MM.1S (cell line): Measurements from ENCODE around the gene CHTF8.

Experiments used
- DNase-seq: peaks from one replicate; pipeline ENCODE4 v3.0.0-alpha.2; 2015
- H2AFZ ChIP-seq: fragments of 300-600 bp; sonication (generic); 2 replicates; pipeline ENCODE4 v1.6.0; 2016; ENCODE audit warnings: antibody characterized with exemption, low read length
- H3F3A ChIP-seq: fragments of 300-600 bp; sonication (generic); 2 replicates; pipeline ENCODE4 v1.6.1; 2016; ENCODE audit warnings: mild to moderate bottlenecking, antibody characterized with exemption, low read length, moderate library complexity, mixed read lengths; ENCODE audit not compliant: insufficient read depth
- H3K27ac ChIP-seq: fragments of 300-600 bp; sonication (generic); 2 replicates; pipeline ENCODE4 v1.5.1; 2016; ENCODE audit warnings: mild to moderate bottlenecking, low read length
- H3K27me3 ChIP-seq: fragments of 300-600 bp; sonication (generic); replicated peaks from 2 replicates; pipeline ENCODE4 v1.6.0; 2016; ENCODE audit warnings: low read length; ENCODE audit not compliant: insufficient read depth
- H3K36me3 ChIP-seq: fragments of 300-600 bp; sonication (generic); replicated peaks from 2 replicates; pipeline ENCODE4 v1.6.1; 2016; ENCODE audit warnings: mild to moderate bottlenecking, low read length, mixed read lengths; ENCODE audit not compliant: insufficient read depth
- H3K4me1 ChIP-seq: fragments of 300-600 bp; sonication (generic); 2 replicates; pipeline ENCODE4 v1.6.1; 2016; ENCODE audit warnings: low read length, mixed read lengths
- H3K4me2 ChIP-seq: fragments of 300-600 bp; sonication (generic); 2 replicates; pipeline ENCODE4 v1.6.0; 2016; ENCODE audit warnings: low read depth, low read length
- H3K4me3 ChIP-seq: fragments of 300-600 bp; sonication (generic); 2 replicates; pipeline ENCODE4 v1.5.1; 2016; ENCODE audit warnings: low read length, mixed read lengths
- H3K79me2 ChIP-seq: fragments of 300-600 bp; sonication (generic); 2 replicates; pipeline ENCODE4 v1.6.1; 2016; ENCODE audit warnings: mixed run types, low read length, mixed read lengths
- H3K9ac ChIP-seq: fragments of 300-600 bp; sonication (generic); 2 replicates; pipeline ENCODE4 v1.6.1; 2016; ENCODE audit warnings: low read length, mixed read lengths
- H3K9me2 ChIP-seq: fragments of 300-600 bp; sonication (generic); replicated peaks from 2 replicates; pipeline ENCODE4 v1.6.1; 2016; ENCODE audit warnings: mild to moderate bottlenecking, low read length, mixed read lengths; ENCODE audit not compliant: insufficient read depth
- H3K9me3 ChIP-seq: fragments of 300-600 bp; sonication (generic); replicated peaks from 2 replicates; pipeline ENCODE4 v1.6.1; 2016; ENCODE audit warnings: mild to moderate bottlenecking, low read length, mixed read lengths; ENCODE audit not compliant: insufficient read depth
- H4K20me1 ChIP-seq: fragments of 300-600 bp; sonication (generic); 2 replicates; pipeline ENCODE4 v1.6.1; 2016; ENCODE audit warnings: mild to moderate bottlenecking, low read length, moderate library complexity, mixed read lengths; ENCODE audit not compliant: insufficient read depth
- CTCF ChIP-seq: fragments of 300-600 bp; sonication (generic); IDR thresholded peaks from 2 replicates; pipeline ENCODE4 v1.5.1; 2016; ENCODE audit warnings: antibody characterized with exemption, low read length, mixed read lengths
- EZH2 ChIP-seq: fragments of 300-600 bp; sonication (generic); optimal IDR thresholded peaks from 2 replicates; pipeline ENCODE3; 2017; ENCODE audit warnings: low read depth, mild to moderate bottlenecking, antibody characterized with exemption, low read length, mixed read lengths
- EZH2phosphoT487 ChIP-seq: fragments of 300-600 bp; sonication (generic); IDR thresholded peaks from 2 replicates; pipeline ENCODE4 v1.6.1; 2018; ENCODE audit warnings: antibody characterized with exemption, low read length

Gene CHTF8

GRCh38 chr16:69169051-69169450, 36.7 kb upstream of the CHTF8 start:
- no peak for TF ChIP-seq EZH2
- no peak for TF ChIP-seq EZH2phosphoT487
- Histone ChIP-seq H3K9me2 (no peaks in the 10 kb centered on the region), H3K4me3 (no peak overlapping the region), H3K27me3 (no peaks in the 10 kb centered on the region), H3K4me1 (no peaks in the 10 kb centered on the region), H4K20me1 (no peaks in the 10 kb centered on the region), H3K4me2 (no peak overlapping the region), H3K9ac (no peak overlapping the region), H3K79me2 (no peaks in the 10 kb centered on the region), H3K9me3 (no peaks in the 10 kb centered on the region), H3K36me3 (peaks cover 11% of the 10 kb centered on the region; the same call in 1 of the 2 replicates), H3F3A (no peaks in the 10 kb centered on the region), H2AFZ (no peak overlapping the region), H3K27ac (no peak overlapping the region)
- no peak for DNase-seq

- H3K27ac ChIP-seq: no peak overlapping the region
- no peaks in the 10 kb centered on the region for H3K79me2 ChIP-seq
- no peaks in the 10 kb centered on the region for H3F3A ChIP-seq
- TF ChIP-seq CTCF (no peak), EZH2phosphoT487 (no peak), EZH2 (no peak)
- H3K4me3 ChIP-seq: no peak overlapping the region
- H2AFZ ChIP-seq: no peak overlapping the region
- H3K27me3 ChIP-seq: no peaks in the 10 kb centered on the region
- no peaks in the 10 kb centered on the region for H4K20me1 ChIP-seq
- no peak overlapping the region for H3K4me2 ChIP-seq
- peaks cover 11% of the 10 kb centered on the region; the same call in 1 of the 2 replicates for H3K36me3 ChIP-seq
- no peak overlapping the region for H3K9ac ChIP-seq
- no peaks in the 10 kb centered on the region for H3K9me2 ChIP-seq
- no peaks in the 10 kb centered on the region for H3K4me1 ChIP-seq
- no peak for DNase-seq
- H3K9me3 ChIP-seq: no peaks in the 10 kb centered on the region
Measured at GRCh38 chr16:69166946-69167930, 34.9 kb upstream of the CHTF8 start.

- Histone ChIP-seq H3K9me3 (no peaks in the 10 kb centered on the region), H3K9ac (no peak overlapping the region), H3K4me2 (no peak overlapping the region), H3K79me2 (no peaks in the 10 kb centered on the region), H3F3A (no peaks in the 10 kb centered on the region), H3K36me3 (peaks cover 11% of the 10 kb centered on the region; the same call in 1 of the 2 replicates), H3K27me3 (no peaks in the 10 kb centered on the region), H4K20me1 (no peaks in the 10 kb centered on the region), H3K27ac (no peak overlapping the region), H3K4me1 (no peaks in the 10 kb centered on the region), H3K4me3 (no peak overlapping the region), H2AFZ (no peak overlapping the region), H3K9me2 (no peaks in the 10 kb centered on the region)
- DNase-seq: no peak
- no peak for TF ChIP-seq CTCF
- no peak for TF ChIP-seq EZH2phosphoT487
- TF ChIP-seq EZH2: no peak
Measured at GRCh38 chr16:69166221-69166833, 33.9 kb upstream of the CHTF8 start.
